WTC11 (cell line): ENCODE data around the gene ZNF397. TPM values are rescaled to one million over a fixed set of nuclear protein-coding genes. Genes with fewer than 3 reads are reported as not detected.

Experiments
- E2F5 ChIP-seq: sonication (generic); formaldehyde crosslinking; IDR thresholded peaks from 2 replicates; pipeline ENCODE4 v1.8.1; 2022; ENCODE audit warnings: mild to moderate bottlenecking, moderate library complexity, missing genetic modification reagents
- ERG ChIP-seq: fragments of 250-450 bp; sonication (Bioruptor Pico); IDR thresholded peaks from 2 replicates; pipeline ENCODE4 v1.8.0; 2021; ENCODE audit warnings: mild to moderate bottlenecking
- ESRRA ChIP-seq: sonication (generic); formaldehyde crosslinking; IDR thresholded peaks from 2 replicates; pipeline ENCODE4 v1.8.1; 2022; ENCODE audit warnings: mild to moderate bottlenecking, missing genetic modification reagents, borderline replicate concordance
- FOXJ3 ChIP-seq: sonication (generic); formaldehyde crosslinking; IDR thresholded peaks from 2 replicates; pipeline ENCODE4 v1.9.0; 2021; ENCODE audit warnings: missing genetic modification reagents, mild to moderate bottlenecking, borderline replicate concordance
- FOXP4 ChIP-seq: sonication (generic); formaldehyde crosslinking; IDR thresholded peaks from 2 replicates; pipeline ENCODE4 v1.8.0; 2022; ENCODE audit warnings: mild to moderate bottlenecking, missing genetic modification reagents
- GTF2I ChIP-seq: fragments of 250-450 bp; sonication (Bioruptor Pico); conservative IDR thresholded peaks from 2 replicates; pipeline ENCODE4 v1.4.0; 2021; ENCODE audit warnings: mild to moderate bottlenecking
- JAZF1 ChIP-seq: fragments of 250-450 bp; sonication (Bioruptor Pico); IDR thresholded peaks from 2 replicates; pipeline ENCODE4 v1.9.0; 2021; ENCODE audit warnings: moderate library complexity, mild to moderate bottlenecking, inconsistent platforms
- MAX ChIP-seq: sonication (generic); formaldehyde crosslinking; IDR thresholded peaks from 2 replicates; pipeline ENCODE4 v1.8.0; 2022; ENCODE audit warnings: mild to moderate bottlenecking, missing genetic modification reagents
- OVOL2 ChIP-seq: fragments of 250-450 bp; sonication (Bioruptor Pico); IDR thresholded peaks from 2 replicates; pipeline ENCODE4 v1.9.0; 2021; ENCODE audit warnings: mild to moderate bottlenecking, borderline replicate concordance
- PREB ChIP-seq: sonication (generic); formaldehyde crosslinking; IDR thresholded peaks from 2 replicates; pipeline ENCODE4 v1.8.1; 2022; ENCODE audit warnings: mild to moderate bottlenecking, missing genetic modification reagents, moderate library complexity, borderline replicate concordance
- SMAD3 ChIP-seq: sonication (generic); formaldehyde crosslinking; IDR thresholded peaks from 2 replicates; pipeline ENCODE4 v1.8.0; 2022; ENCODE audit warnings: missing genetic modification reagents, mild to moderate bottlenecking, borderline replicate concordance
- SOX15 ChIP-seq: fragments of 250-450 bp; sonication (Bioruptor Pico); IDR thresholded peaks from 2 replicates; pipeline ENCODE4 v1.9.0; 2021; ENCODE audit warnings: mild to moderate bottlenecking
- SP1 ChIP-seq: sonication (generic); formaldehyde crosslinking; conservative IDR thresholded peaks from 2 replicates; pipeline ENCODE4 v1.8.1; 2022; ENCODE audit warnings: missing genetic modification reagents
- STAT6 ChIP-seq: sonication (generic); formaldehyde crosslinking; conservative IDR thresholded peaks from 2 replicates; pipeline ENCODE4 v1.8.1; 2023; ENCODE audit warnings: mild to moderate bottlenecking, low read depth, missing genetic modification reagents, moderate library complexity
- TEAD4 ChIP-seq: sonication (generic); formaldehyde crosslinking; IDR thresholded peaks from 2 replicates; pipeline ENCODE4 v1.8.0; 2022; ENCODE audit warnings: mild to moderate bottlenecking, missing genetic modification reagents
- ZBTB43 ChIP-seq: sonication (generic); formaldehyde crosslinking; IDR thresholded peaks from 2 replicates; pipeline ENCODE4 v1.8.1; 2023; ENCODE audit warnings: mild to moderate bottlenecking, missing genetic modification reagents
- ZMAT4 ChIP-seq: fragments of 250-450 bp; sonication (Bioruptor Pico); IDR thresholded peaks from 2 replicates; pipeline ENCODE4 v1.9.0; 2021; ENCODE audit warnings: mild to moderate bottlenecking
- ZNF121 ChIP-seq: sonication (generic); formaldehyde crosslinking; IDR thresholded peaks from 2 replicates; pipeline ENCODE4 v1.8.0; 2023; ENCODE audit warnings: missing genetic modification reagents
- ZNF138 ChIP-seq: sonication (generic); formaldehyde crosslinking; conservative IDR thresholded peaks from 2 replicates; pipeline ENCODE4 v1.8.1; 2022; ENCODE audit warnings: mild to moderate bottlenecking, moderate library complexity, missing genetic modification reagents
- ZNF263 ChIP-seq: sonication (generic); formaldehyde crosslinking; IDR thresholded peaks from 2 replicates; pipeline ENCODE4 v1.8.1; 2022; ENCODE audit warnings: low read depth, mild to moderate bottlenecking, moderate library complexity, missing genetic modification reagents
- ZNF416 ChIP-seq: fragments of 250-450 bp; sonication (Bioruptor Pico); IDR thresholded peaks from 2 replicates; pipeline ENCODE4 v1.9.0; 2021; ENCODE audit warnings: mild to moderate bottlenecking, inconsistent platforms
- ZNF423 ChIP-seq: fragments of 250-450 bp; sonication (Bioruptor Pico); IDR thresholded peaks from 2 replicates; pipeline ENCODE4 v2.1.2; 2022; ENCODE audit warnings: mild to moderate bottlenecking, moderate library complexity
- total RNA-seq: library from RNA; stranded (reverse); gene quantifications from 3 replicates; pipeline ENCODE4 v1.2.3, GENCODE V29; 2021
- TF ChIP-seq, protein P1 (sequence below): sonication (generic); formaldehyde crosslinking; IDR thresholded peaks from 2 replicates; pipeline ENCODE4 v1.8.0; 2022; ENCODE audit warnings: missing genetic modification reagents

ZNF397 gene
- total RNA-seq, 1 experiment from 2014 or later = 44.0 TPM

- TF ChIP-seq E2F5 (no peak; the same call in 1 of the 2 replicates), STAT6 (no peak), ZNF423 (no peak), ZMAT4 (CRISPR knock-in tag) (no peak), ZNF121 (CRISPR knock-in tag) (peak; percentile 2; the same call in 1 of the 2 replicates), ZNF263 (CRISPR knock-in tag) (no peak), ZNF416 (CRISPR knock-in tag) (no peak), ERG (CRISPR knock-in tag) (no peak), OVOL2 (CRISPR knock-in tag) (no peak), PREB (CRISPR knock-in tag) (no peak), FOXJ3 (CRISPR knock-in tag) (no peak), SOX15 (CRISPR knock-in tag) (no peak), SMAD3 (CRISPR knock-in tag) (peak; percentile 87), ZNF138 (CRISPR knock-in tag) (no peak), MAX (CRISPR knock-in tag) (peak; percentile 86), FOXP4 (CRISPR knock-in tag) (peak; percentile 87), ZBTB43 (CRISPR knock-in tag) (0 out of 2 replicates have a peak, but pooled peaks have one; percentile 60), JAZF1 (CRISPR knock-in tag) (no peak), GTF2I (CRISPR knock-in tag) (no peak), TEAD4 (CRISPR knock-in tag) (no peak), ESRRA (CRISPR knock-in tag) (peak; percentile 77; the same call in 1 of the 2 replicates), SP1 (CRISPR knock-in tag) (peak; percentile 66)
- TF ChIP-seq, protein P1, sequence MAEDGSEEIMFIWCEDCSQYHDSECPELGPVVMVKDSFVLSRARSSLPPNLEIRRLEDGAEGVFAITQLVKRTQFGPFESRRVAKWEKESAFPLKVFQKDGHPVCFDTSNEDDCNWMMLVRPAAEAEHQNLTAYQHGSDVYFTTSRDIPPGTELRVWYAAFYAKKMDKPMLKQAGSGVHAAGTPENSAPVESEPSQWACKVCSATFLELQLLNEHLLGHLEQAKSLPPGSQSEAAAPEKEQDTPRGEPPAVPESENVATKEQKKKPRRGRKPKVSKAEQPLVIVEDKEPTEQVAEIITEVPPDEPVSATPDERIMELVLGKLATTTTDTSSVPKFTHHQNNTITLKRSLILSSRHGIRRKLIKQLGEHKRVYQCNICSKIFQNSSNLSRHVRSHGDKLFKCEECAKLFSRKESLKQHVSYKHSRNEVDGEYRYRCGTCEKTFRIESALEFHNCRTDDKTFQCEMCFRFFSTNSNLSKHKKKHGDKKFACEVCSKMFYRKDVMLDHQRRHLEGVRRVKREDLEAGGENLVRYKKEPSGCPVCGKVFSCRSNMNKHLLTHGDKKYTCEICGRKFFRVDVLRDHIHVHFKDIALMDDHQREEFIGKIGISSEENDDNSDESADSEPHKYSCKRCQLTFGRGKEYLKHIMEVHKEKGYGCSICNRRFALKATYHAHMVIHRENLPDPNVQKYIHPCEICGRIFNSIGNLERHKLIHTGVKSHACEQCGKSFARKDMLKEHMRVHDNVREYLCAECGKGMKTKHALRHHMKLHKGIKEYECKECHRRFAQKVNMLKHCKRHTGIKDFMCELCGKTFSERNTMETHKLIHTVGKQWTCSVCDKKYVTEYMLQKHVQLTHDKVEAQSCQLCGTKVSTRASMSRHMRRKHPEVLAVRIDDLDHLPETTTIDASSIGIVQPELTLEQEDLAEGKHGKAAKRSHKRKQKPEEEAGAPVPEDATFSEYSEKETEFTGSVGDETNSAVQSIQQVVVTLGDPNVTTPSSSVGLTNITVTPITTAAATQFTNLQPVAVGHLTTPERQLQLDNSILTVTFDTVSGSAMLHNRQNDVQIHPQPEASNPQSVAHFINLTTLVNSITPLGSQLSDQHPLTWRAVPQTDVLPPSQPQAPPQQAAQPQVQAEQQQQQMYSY (CRISPR knock-in tag) = 0 out of 2 replicates have a peak, but pooled peaks have one; percentile 8
Observed at GRCh38 chr18:35290094-35290735, 49.4 kb downstream of the ZNF397 start, which contains the start of gene ZSCAN30 (continued).
